HFFc6 (cell line): ENCODE data around the gene SDCCAG8. TPM values are rescaled to one million over a fixed set of nuclear protein-coding genes. Genes with fewer than 3 reads are reported as not detected.

Experiments
- DNase-seq: peaks from one replicate; pipeline ENCODE4 v3.0.0-alpha.2; 2018
- H3K27ac Mint-ChIP-seq: 2 replicates; pipeline ENCODE4 v1.8.0; 2020; ENCODE audit warnings: mild to moderate bottlenecking, mixed read lengths
- H3K27me3 Mint-ChIP-seq: 2 replicates; pipeline ENCODE4 v1.8.0; 2021; ENCODE audit warnings: mild to moderate bottlenecking, moderate library complexity, mixed read lengths; ENCODE audit not compliant: insufficient read depth
- H3K36me3 Mint-ChIP-seq: 2 replicates; pipeline ENCODE4 v1.8.0; 2021; ENCODE audit warnings: low read depth, mixed read lengths
- H3K4me1 Mint-ChIP-seq: 2 replicates; pipeline ENCODE4 v1.8.0; 2020; ENCODE audit warnings: low read depth, mixed read lengths
- H3K4me3 Mint-ChIP-seq: 2 replicates; pipeline ENCODE4 v1.8.0; 2020; ENCODE audit warnings: mild to moderate bottlenecking, moderate library complexity, mixed read lengths
- H3K9me3 Mint-ChIP-seq: 2 replicates; pipeline ENCODE4 v1.8.0; 2020; ENCODE audit warnings: mild to moderate bottlenecking, mixed read lengths
- total RNA-seq, 6 experiments: library from RNA; stranded (reverse); fragmentation: NEBNext Ultra II Directional; extraction: Animal tissue kit (Norgen Biotek cat#: 25700); gene quantifications; 2 replicates in 1 of 6; 3 replicates in 5 of 6; pipeline ENCODE4 v1.2.3, GENCODE V29; 2021
- TF ChIP-seq, protein P1 (sequence below): fragments of 200-600 bp; sonication (generic); IDR thresholded peaks from 2 replicates; pipeline ENCODE4 v1.5.0; 2021; ENCODE audit warnings: antibody characterized with exemption, mild to moderate bottlenecking

Gene SDCCAG8
- total RNA-seq, 6 experiments from 2014 or later, result 22.3 to 31.2 (median 26.1) TPM

DNA sequence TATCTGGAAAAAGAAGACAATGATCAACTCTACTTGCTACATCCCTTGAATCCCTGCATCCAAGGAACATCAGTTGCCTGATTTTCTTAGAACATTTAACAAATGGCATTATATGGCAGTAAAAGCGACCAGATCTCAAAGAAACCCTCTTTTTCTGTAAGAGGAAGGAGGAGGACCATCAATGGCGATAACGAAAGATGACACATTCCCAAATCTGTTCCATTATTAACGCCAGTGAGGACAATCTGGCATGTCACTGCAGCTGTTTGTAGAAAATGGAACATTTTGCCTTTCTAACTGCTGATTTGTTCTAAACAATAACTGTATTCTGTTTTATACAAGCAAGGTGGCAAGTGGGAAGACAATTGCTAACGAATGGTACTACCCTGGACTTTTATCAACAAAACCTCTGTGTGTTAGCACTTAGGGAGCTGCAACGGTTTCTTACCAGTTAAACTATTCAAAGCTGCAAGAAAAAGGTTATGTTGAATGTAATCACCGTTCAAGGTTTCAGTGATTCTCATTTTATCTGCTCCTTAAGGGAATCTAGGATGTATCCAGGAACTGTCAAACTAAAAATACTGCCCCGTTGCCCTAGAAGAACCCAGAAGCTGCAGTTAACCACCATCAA is 251.9 kb downstream of the SDCCAG8 start:
- Mint-ChIP-seq H3K27ac (no peak overlapping the region), H3K4me3 (no peak overlapping the region), H3K9me3 (no peaks in the 10 kb centered on the region), H3K36me3 (peaks cover 57% of the 10 kb centered on the region), H3K4me1 (no peaks in the 10 kb centered on the region; the same call in none of the 2 replicates), H3K27me3 (peaks cover 1% of the 10 kb centered on the region; the same call in 1 of the 2 replicates)
- TF ChIP-seq, protein P1, sequence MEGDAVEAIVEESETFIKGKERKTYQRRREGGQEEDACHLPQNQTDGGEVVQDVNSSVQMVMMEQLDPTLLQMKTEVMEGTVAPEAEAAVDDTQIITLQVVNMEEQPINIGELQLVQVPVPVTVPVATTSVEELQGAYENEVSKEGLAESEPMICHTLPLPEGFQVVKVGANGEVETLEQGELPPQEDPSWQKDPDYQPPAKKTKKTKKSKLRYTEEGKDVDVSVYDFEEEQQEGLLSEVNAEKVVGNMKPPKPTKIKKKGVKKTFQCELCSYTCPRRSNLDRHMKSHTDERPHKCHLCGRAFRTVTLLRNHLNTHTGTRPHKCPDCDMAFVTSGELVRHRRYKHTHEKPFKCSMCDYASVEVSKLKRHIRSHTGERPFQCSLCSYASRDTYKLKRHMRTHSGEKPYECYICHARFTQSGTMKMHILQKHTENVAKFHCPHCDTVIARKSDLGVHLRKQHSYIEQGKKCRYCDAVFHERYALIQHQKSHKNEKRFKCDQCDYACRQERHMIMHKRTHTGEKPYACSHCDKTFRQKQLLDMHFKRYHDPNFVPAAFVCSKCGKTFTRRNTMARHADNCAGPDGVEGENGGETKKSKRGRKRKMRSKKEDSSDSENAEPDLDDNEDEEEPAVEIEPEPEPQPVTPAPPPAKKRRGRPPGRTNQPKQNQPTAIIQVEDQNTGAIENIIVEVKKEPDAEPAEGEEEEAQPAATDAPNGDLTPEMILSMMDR, result no peak
- DNase-seq, result no peak

DNA sequence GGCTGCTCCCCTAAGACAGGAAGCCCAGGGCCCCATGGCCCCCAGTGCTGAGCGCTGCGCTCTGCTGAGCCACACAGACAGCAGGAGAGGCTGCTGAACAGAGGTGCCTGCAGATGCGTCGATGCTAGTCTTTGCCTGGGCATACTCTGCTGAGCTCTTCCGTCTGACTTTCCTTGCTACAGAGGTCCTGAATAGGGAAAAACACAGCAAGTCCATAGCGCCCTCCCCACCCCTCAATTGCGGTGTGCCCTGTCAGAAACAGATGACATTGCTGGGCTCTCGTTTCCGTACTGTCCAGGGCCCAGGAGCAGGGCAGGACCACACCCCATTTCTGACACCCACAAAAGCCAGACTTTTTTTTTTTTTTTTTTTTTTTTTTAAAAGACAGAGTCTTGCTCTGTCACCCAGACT is 252.5 kb downstream of the SDCCAG8 start:
- no peak overlapping the region for H3K4me3 Mint-ChIP-seq
- DNase-seq, result no peak
- TF ChIP-seq, protein P1, result no peak
- H3K4me1 Mint-ChIP-seq, result peaks cover 5% of the 10 kb centered on the region
- H3K9me3 Mint-ChIP-seq, result no peaks in the 10 kb centered on the region
- H3K36me3 Mint-ChIP-seq, result peaks cover 52% of the 10 kb centered on the region
- no peak overlapping the region for H3K27ac Mint-ChIP-seq
- peaks cover 1% of the 10 kb centered on the region; the same call in 1 of the 2 replicates for H3K27me3 Mint-ChIP-seq

DNA sequence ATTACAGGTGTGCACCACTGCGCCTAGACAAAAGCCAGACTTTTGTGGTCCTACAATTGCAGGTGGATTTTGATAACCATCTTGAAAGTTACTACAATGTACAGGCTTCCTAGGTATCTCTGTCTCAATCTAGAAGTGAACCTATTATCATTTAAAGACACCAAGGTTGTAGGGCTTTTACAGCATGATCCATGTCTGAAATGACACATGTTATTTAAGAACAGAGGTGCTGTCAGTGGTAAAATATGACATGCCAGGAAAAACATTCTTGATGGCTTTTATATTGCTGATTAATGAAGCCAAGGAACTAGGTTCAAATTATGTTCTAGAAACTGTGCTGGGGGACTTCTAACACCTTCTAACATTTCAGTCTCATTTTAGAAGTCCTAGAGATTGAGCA is 253.1 kb downstream of the SDCCAG8 start:
- no peak for DNase-seq
- Mint-ChIP-seq H3K9me3 (no peaks in the 10 kb centered on the region), H3K27ac (no peak overlapping the region), H3K27me3 (peaks cover 1% of the 10 kb centered on the region; the same call in 1 of the 2 replicates), H3K4me3 (no peak overlapping the region), H3K4me1 (peaks cover 11% of the 10 kb centered on the region), H3K36me3 (peaks cover 45% of the 10 kb centered on the region)
- TF ChIP-seq, protein P1, result no peak

DNA sequence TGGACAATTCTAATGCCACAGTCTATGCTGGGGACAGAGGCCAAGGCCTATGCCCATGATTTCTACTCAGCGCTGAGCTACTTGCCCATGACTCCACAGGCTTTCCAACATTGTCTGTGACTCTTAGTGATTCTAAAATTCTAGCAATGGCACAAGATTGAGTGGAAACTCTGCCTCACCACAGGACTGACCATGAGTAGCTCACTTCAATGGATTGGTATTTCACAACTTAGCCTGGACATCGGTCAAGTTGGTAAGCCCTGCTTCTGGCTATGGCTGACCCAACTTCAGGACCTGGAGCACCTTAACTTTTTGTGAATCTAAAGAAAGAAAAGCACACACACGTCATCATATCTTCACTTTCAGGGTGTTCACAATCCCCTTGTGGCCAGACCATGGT is 255.1 kb downstream of the SDCCAG8 start:
- Mint-ChIP-seq H3K9me3 (no peaks in the 10 kb centered on the region), H3K4me3 (no peak overlapping the region), H3K4me1 (peaks cover 23% of the 10 kb centered on the region), H3K27me3 (peaks cover 1% of the 10 kb centered on the region; the same call in 1 of the 2 replicates), H3K36me3 (peaks cover 37% of the 10 kb centered on the region), H3K27ac (no peak overlapping the region)
- no peak for DNase-seq
- TF ChIP-seq, protein P1, result no peak

DNA sequence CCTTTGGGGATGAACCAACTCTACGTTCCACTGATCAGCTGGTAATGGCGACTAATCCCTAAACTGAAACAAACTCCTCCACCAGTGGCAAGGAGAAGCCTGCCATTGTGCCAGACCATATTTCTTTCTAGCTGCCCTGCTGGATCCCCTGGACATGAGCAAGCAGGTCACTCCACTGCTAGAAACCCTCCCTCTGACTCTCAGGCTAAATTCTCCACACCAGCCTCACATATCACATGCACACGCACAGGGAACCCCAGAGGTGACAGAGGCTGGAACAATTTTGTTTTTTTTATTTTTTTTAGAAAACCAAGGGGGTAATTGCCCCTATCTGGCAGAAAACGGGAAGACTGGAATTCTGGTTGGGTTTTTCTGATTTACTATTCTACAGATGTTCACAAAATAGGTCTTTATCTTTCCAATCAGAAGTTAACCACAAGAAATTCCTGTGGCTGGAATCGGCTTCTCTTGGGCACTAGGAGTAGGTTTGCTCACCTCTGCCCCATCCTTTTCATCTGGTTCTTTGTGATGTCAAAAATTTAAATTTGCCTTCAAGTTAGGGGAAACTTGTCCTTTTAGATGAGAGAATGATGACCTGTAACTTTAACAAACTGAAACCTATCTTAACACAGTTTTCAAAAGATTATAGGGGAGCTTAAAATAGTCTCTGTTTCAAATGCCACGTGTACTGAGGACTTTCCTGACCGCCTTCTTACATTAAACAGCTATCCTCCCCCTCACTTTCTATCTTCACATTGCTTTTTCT is 258.1 kb downstream of the SDCCAG8 start:
- H3K4me1 Mint-ChIP-seq, result peaks cover 23% of the 10 kb centered on the region
- no peaks in the 10 kb centered on the region for H3K9me3 Mint-ChIP-seq
- peaks cover 1% of the 10 kb centered on the region; the same call in 1 of the 2 replicates for H3K27me3 Mint-ChIP-seq
- H3K27ac Mint-ChIP-seq, result peak overlapping the region; percentile 69
- peaks cover 51% of the 10 kb centered on the region for H3K36me3 Mint-ChIP-seq
- peak overlapping the region; percentile 56 for H3K4me3 Mint-ChIP-seq
- TF ChIP-seq, protein P1, result no peak
- DNase-seq, result peak; percentile 64
